ENCODE results near the gene UBE3C.

UBE3C gene

GRCh38 chr7:157132796-157133195 lies 5.9 kb upstream of the UBE3C start:
- no peak for DNase-seq (ENCODE audit: low spot score)
- in situ Hi-C loops (cut with MboI; ENCODE audit: low sequenced_read_pairs, unreplicated experiment), result no loop called here

GRCh38 chr7:157133304-157133703 lies 5.4 kb upstream of the UBE3C start:
- in situ Hi-C loops (cut with MboI; ENCODE audit: low sequenced_read_pairs, unreplicated experiment), result no loop called here
- no peak for TF ChIP-seq CTCF (IDR thresholded peaks at IDR 0.05; ENCODE audit: borderline replicate concordance, control extremely low read depth, extremely low read depth, insufficient read depth, missing control alignments)
- DNase-seq (ENCODE audit: low spot score), result no peak

More at GRCh38 chr7:157132796-157133195, 5.9 kb upstream of the UBE3C start:
- no peak for TF ChIP-seq CTCF (IDR thresholded peaks at IDR 0.05; ENCODE audit: borderline replicate concordance, control extremely low read depth, extremely low read depth, insufficient read depth, missing control alignments)

- DNase-seq (ENCODE audit: low spot score), result no peak
- TF ChIP-seq CTCF (IDR thresholded peaks at IDR 0.05; ENCODE audit: borderline replicate concordance, control extremely low read depth, extremely low read depth, insufficient read depth, missing control alignments), result no peak
- in situ Hi-C loops (cut with MboI; ENCODE audit: low sequenced_read_pairs, unreplicated experiment), result no loop called here
These were observed 2.4 kb upstream of the UBE3C start for GRCh38 chr7:157136372-157136771.

- no peak for DNase-seq (ENCODE audit: low spot score)
- no peak for TF ChIP-seq CTCF (IDR thresholded peaks at IDR 0.05; ENCODE audit: borderline replicate concordance, control extremely low read depth, extremely low read depth, insufficient read depth, missing control alignments)
- in situ Hi-C loops (cut with MboI; ENCODE audit: low sequenced_read_pairs, unreplicated experiment), result no loop called here
These were observed 664 bp upstream of the UBE3C start for GRCh38 chr7:157138101-157138423.

GRCh38 chr7:157139111-157139809 lies 534 bp downstream of the UBE3C start:
- in situ Hi-C loops (cut with MboI; ENCODE audit: low sequenced_read_pairs, unreplicated experiment), result no loop called here
- no peak for TF ChIP-seq CTCF (IDR thresholded peaks at IDR 0.05; ENCODE audit: borderline replicate concordance, control extremely low read depth, extremely low read depth, insufficient read depth, missing control alignments)
- no peak for DNase-seq (ENCODE audit: low spot score)

GRCh38 chr7:157139810-157140510 lies 1.2 kb downstream of the UBE3C start:
- TF ChIP-seq CTCF (IDR thresholded peaks at IDR 0.05; ENCODE audit: borderline replicate concordance, control extremely low read depth, extremely low read depth, insufficient read depth, missing control alignments), result no peak
- no peak for DNase-seq (ENCODE audit: low spot score)
- in situ Hi-C loops (cut with MboI; ENCODE audit: low sequenced_read_pairs, unreplicated experiment), result no loop called here
